T follicular helper cell (primary cell): ENCODE measurements around the gene SPECC1L.

Experiments used
- DNase-seq: peaks from one replicate; pipeline ENCODE4 v3.0.0-alpha.2; 2020; ENCODE audit warnings: low read depth

Gene SPECC1L

DNA sequence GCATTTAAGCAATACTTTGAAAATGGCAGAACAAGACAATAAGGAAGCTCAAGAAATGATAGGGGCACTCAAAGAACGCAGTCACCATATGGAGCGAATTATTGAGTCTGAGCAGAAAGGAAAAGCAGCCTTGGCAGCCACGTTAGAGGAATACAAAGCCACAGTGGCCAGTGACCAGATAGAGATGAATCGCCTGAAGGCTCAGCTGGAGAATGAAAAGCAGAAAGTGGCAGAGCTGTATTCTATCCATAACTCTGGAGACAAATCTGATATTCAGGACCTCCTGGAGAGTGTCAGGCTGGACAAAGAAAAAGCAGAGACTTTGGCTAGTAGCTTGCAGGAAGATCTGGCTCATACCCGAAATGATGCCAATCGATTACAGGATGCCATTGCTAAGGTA lies 51.9 kb downstream of the SPECC1L start:
- DNase-seq: no peak

DNA sequence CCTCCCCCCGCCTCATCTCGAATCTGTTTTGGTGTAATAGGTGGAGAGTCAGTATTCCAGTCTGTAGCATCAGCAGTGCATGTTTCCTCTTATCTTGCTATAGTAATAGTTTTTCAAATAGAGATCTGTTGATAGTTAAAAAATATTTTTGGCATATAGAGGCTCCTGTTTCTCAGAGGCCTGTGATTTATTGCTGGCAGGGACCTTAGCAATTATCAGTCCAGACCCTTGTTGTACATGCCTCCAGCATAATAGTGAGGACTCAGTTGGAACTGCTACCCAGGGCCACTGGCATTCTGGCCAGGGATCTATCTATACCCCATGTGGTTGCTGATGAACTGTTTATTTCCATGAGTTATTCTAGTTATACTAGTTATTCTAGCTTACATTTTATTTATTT lies 52.6 kb downstream of the SPECC1L start:
- DNase-seq: no peak

DNA sequence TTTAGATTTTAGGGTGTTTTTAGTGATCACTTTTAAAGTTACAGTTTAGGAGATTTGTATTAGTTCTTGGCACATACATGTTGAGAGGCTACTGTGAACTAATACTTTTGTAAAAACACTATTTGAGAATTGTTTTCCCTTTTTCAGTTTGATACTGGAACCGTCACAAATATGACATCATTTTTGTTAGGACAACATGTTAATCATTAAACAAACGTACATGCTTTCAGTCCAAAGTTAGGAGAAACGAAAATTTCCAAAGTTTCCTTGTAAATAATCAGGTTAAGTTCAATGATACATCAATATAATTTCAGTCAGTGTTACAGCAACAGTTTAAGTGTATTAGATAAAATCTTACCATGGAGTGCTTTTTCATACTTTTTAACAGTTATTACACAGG lies 53.1 kb downstream of the SPECC1L start:
- DNase-seq: no peak

- no peak for DNase-seq
Observed at GRCh38 chr22:24324137-24324536, 53.5 kb downstream of the SPECC1L start.

- DNase-seq: no peak
Observed at GRCh38 chr22:24325105-24325757, 54.6 kb downstream of the SPECC1L start.

DNA sequence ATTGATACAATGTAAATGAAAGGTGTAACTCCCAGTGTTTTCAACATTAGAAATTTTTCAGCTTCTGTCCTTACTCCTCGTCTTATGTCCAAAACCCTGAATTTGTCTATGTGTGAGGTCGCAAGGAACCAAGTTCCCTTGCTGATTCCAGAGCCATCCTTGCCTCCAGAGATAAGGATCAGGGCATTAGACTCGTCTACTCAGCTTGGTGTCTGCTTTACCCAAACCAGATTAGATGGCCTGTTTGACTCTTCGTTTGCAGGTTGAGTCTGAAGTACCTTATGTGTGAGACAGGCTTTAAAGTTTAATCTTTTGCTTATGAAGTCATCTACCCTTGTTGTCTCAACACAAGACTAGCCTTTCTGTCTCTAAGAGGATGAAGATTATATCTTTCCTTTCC lies 55.6 kb downstream of the SPECC1L start:
- DNase-seq: no peak

DNA sequence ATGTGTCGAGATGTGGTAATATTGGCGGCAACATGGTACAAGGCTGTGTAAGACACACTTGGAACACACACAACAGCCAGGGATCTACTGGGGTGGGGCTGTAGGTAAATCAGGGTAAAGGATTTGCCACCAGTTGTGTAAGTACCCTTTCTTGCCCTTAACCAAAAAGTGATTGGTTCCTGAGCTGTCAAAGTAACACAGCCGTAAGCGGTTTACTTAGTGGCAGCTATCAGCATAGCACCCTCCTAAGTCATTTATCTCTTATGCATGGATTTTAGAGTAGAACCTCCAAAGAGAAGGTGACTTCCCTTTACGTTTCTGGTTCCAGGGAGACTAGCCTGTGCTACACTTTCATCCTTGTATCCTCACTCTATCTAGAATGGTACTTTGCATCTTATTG lies 57.2 kb downstream of the SPECC1L start:
- no peak for DNase-seq

- no peak for DNase-seq
Observed at GRCh38 chr22:24329453-24329852, 58.8 kb downstream of the SPECC1L start.

GRCh38 chr22:24330636-24331035 lies 60.0 kb downstream of the SPECC1L start:
- no peak for DNase-seq

DNA sequence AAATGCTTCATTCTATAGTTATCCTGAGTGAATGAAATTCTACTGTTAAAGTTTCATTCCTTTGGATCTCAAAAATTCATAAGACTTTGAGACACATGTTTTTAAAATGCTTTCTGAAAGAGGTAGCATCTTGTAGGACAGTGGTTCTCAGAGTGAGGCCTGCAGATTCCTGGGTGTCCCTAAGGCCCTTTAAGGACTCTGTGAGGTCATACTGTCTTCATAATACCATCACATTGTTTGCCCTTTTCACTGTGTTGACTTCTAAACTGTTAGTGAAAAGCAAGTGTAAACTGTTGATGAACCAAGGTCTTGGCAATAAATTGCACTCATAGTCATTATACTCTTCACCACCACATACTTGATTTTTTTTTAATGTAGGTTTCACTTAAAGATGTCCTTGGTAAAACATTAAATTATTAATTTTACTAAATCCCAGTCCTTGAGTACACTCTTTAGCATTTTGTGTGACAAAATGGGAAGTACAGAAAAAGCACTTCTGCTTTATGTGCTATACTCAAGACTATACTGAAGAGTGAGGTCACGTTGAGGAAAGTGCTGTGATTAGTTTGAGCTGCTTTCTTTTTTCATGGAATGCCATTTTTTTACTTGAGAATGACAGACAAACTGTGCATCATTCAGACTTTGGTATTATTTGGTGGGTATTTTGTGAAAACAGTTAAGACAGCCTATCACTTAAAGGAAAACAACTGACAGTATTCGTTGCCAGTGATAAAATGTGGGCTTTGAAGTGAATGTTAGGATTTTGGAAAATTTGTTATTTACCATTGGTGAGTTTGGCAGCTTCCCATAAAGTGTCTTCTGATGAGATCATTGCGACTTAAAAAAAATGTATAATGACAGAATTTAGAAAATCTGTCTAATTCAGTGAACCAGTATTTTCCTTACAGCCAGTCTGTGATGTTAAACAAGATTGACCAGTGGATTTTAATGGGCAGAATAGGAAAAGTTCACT lies 61.1 kb downstream of the SPECC1L start:
- DNase-seq: no peak

- DNase-seq: no peak
Observed at GRCh38 chr22:24333301-24333700, 62.7 kb downstream of the SPECC1L start.

- no peak for DNase-seq
Observed at GRCh38 chr22:24335496-24335895, 64.9 kb downstream of the SPECC1L start.

GRCh38 chr22:24337894-24338645 lies 67.4 kb downstream of the SPECC1L start:
- DNase-seq: no peak

DNA sequence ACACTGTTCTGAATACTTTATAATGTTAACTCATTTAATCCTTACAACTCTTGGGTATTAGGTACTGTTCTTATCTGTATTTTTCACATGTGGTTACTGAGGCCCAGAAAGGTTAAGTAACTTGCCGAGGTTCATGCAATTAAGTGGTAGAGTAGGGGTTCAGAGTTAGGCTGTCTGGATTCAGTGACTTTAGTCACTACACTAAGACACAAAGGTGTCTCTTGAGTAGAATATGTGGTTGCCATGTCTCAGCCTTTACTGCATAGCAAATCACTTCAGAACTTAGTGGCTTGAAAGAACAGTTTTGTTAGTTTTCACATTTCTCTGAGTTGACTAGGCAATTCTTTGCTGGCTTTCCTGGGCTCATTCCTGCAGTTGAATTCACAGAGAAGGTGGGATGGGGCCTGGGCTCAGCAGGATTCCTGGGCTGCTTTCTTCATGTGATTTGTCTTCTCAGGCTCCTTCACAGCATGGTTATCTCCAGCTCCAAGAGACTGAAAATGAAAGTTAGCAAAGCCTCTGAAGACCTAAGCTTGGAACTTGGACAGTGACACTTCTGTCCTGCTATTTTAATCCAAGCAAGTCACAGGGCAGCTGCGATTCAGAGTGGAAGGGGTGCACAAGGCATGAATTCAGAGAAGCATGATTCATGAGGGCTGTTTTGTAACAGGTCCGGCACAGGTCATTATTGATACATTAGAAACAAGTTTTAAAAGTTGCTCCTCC lies 68.3 kb downstream of the SPECC1L start:
- DNase-seq: no peak

GRCh38 chr22:24339452-24339747 lies 68.8 kb downstream of the SPECC1L start:
- no peak for DNase-seq

- DNase-seq: no peak
Observed at GRCh38 chr22:24341627-24342026, 71.0 kb downstream of the SPECC1L start.

DNA sequence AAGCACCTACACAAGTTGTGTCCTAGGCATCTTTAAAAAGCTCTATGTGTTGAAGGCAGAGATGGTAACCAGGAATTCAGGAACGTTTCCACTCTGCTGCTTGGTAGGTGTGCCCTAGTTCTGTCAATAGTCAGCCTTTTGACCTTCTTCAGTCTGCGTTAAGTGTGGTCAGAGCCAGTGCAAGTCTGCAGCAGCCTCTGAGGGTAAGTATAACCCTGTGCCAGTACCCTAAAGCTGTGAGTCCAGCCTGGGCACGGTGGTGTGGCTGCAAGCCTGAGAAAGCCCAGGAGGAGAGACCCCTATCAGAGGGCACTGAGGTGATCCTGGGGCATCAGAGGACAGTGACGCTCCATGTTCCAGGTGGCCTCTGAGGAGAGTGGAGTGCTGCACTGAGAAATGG lies 80.0 kb downstream of the SPECC1L start:
- DNase-seq: no peak

DNA sequence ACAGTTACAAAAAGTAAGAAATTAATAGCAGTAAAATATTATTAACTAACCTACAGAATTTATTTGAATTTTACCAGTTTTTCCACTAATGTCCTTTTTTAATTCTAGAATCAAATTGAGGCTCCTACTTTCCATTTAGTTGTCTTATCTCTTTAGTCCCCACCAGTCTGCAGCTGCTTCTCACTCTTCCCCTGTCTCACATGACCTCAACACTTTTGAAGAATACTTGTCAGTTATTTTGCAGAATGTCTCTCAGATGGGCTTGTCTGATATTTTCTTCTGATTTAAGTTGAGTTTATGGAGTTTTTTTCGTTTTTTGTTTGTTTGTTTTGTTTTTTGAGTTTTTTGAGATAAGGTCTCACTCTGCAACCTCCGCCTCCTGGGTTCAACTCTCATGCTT lies 82.5 kb downstream of the SPECC1L start:
- no peak for DNase-seq

GRCh38 chr22:24355574-24355973 lies 84.9 kb downstream of the SPECC1L start:
- no peak for DNase-seq

- no peak for DNase-seq
Observed at GRCh38 chr22:24357547-24357946, 86.9 kb downstream of the SPECC1L start.

DNA sequence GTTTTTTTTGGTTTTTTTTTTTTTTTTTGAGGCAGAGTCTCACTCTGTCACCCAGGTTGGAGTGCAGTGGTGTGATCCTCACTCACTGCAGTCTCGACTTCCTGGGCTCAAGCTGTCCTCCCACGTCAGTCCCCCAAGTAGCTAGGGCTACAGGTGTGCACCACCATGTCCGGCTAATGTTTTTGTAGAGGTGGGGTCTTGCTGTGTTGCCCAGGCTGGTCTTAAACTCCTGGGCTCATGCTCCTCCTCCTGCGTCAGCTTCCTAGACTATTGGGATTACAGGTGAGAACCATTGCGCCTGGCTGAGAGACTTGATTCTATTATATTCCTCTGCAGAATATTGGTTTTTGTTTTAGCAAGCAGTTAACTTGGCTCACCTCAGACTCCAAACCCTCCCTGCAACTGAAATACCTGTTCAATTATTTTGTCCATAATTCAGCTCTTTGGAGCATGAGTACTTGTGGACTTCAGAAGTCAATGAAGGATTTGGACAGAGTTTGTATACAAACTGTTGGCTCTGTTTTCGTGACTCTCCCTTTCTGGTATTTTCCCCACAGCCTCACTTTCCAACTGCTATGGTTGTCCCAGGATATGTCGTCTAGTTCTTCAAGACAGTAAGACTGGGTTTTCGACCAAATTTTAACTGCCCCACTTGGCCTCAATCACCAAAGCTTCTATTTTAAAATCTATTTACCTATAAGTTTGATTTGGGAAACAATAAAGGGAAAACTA lies 87.6 kb downstream of the SPECC1L start:
- no peak for DNase-seq
